H1 (cell line): ENCODE measurements around the gene CAST. TPM values are rescaled to one million over a fixed set of nuclear protein-coding genes. Genes with fewer than 3 reads are reported as not detected.

Source experiments
- CHD1 ChIP-seq: IDR thresholded peaks from 2 replicates; pipeline ENCODE4 v1.6.1; 2012; ENCODE audit warnings: low read depth, low read length, improper control_type of control experiment
- JUND ChIP-seq: IDR thresholded peaks from 2 replicates; pipeline ENCODE4 v1.6.1; 2011; ENCODE audit warnings: mild to moderate bottlenecking, improper control_type of control experiment, low read length
- POLR2AphosphoS5 ChIP-seq: IDR thresholded peaks from 2 replicates; pipeline ENCODE4 v1.6.1; 2011; ENCODE audit warnings: low read depth, low read length
- SAP30 ChIP-seq: fragments of 300-600 bp; sonication (generic); IDR thresholded peaks from 2 replicates; pipeline ENCODE4 v1.7.1; 2012; ENCODE audit warnings: low read length, moderate library complexity, mild to moderate bottlenecking, inconsistent platforms; ENCODE audit not compliant: insufficient read depth, insufficient replicate concordance
- polyA plus RNA-seq, 7 experiments: library from polyadenylated mRNA; depleted of rRNA in 3 of 7; stranded (reverse) in 5 of 7; unstranded in 2 of 7; fragments of >200 nt in 5 of 7; fragments of 200-250 nt in 2 of 7; gene quantifications; 1 replicate in 5 of 7; 2 replicates in 1 of 7; 4 replicates in 1 of 7; pipeline versions ENCODE4 v1.2.1 to v1.2.3, GENCODE V29; 2011 to 2013; ENCODE audit warnings: missing spikeins in 2 of 7, mixed read lengths in 2 of 7
- total RNA-seq: library from RNA; stranded (reverse); fragmentation: NEBNext Ultra II Directional; extraction: Animal tissue kit (Norgen Biotek cat#: 25700); gene quantifications from 2 replicates; pipeline ENCODE4 v1.2.1, GENCODE V29; 2021

CAST gene
- total and polyA plus RNA-seq, 2 of the 8 experiments (the other 6 are each of a cell fraction or from before 2014, with no cell fraction given), result 9.0 to 48.2 TPM

GRCh38 chr5:96662725-96663518 is 746 bp downstream of the CAST start (continued):
- TF ChIP-seq POLR2AphosphoS5 (0 out of 2 replicates have a peak, but pooled peaks have one; percentile 34), JUND (no peak), SAP30 (peak; percentile 47), CHD1 (no peak)
